Liver (tissue), 9 donors: ENCODE results near the gene MARCHF11. TPM values are rescaled to one million over a fixed set of nuclear protein-coding genes. Genes with fewer than 3 reads are reported as not detected.

Experiments used
- DNase-seq: peaks from one replicate; pipeline ENCODE4 v3.0.0-alpha.2; 2017; ENCODE audit warnings: low spot score
- H3K27ac ChIP-seq, 2 donors: one replicate each; pipeline ENCODE4 v1.7.0; 2013; ENCODE audit warnings: inconsistent platforms in 2 of 2, low read length in 2 of 2, control low read depth in 1 of 2, low read depth in 1 of 2, mild to moderate bottlenecking in 1 of 2
- H3K27me3 ChIP-seq, 4 donors: one replicate each; pipeline versions ENCODE4 v1.6.1 to v1.7.0; 2013; ENCODE audit warnings: low read length in 3 of 4, inconsistent platforms in 1 of 4, mild to moderate bottlenecking in 1 of 4, moderate library complexity in 1 of 4; ENCODE audit not compliant: control insufficient read depth in 4 of 4, insufficient read depth in 4 of 4
- H3K36me3 ChIP-seq, 4 donors: one replicate each; pipeline versions ENCODE4 v1.6.1 to v1.7.0; 2013; ENCODE audit warnings: low read length in 3 of 4, mild to moderate bottlenecking in 3 of 4, low read depth in 1 of 4, moderate library complexity in 1 of 4; ENCODE audit not compliant: control insufficient read depth in 4 of 4, insufficient read depth in 3 of 4
- H3K4me1 ChIP-seq, 4 donors: one replicate each; pipeline versions ENCODE4 v1.6.1 to v1.7.0; 2013; ENCODE audit warnings: low read length in 3 of 4, mild to moderate bottlenecking in 3 of 4, moderate library complexity in 1 of 4; ENCODE audit not compliant: control insufficient read depth in 4 of 4, insufficient read depth in 4 of 4
- H3K4me3 ChIP-seq, 3 donors: one replicate each; pipeline versions ENCODE4 v1.6.1 to v1.7.0; 2013; ENCODE audit warnings: low read length in 3 of 3, control low read depth in 1 of 3, low read depth in 1 of 3, mild to moderate bottlenecking in 1 of 3
- H3K9ac ChIP-seq, 2 donors: one replicate each; pipeline ENCODE4 v1.7.0; 2013; ENCODE audit warnings: low read length in 2 of 2, mild to moderate bottlenecking in 2 of 2, moderate library complexity in 2 of 2, control low read depth in 1 of 2, low read depth in 1 of 2
- H3K9me3 ChIP-seq, 4 donors: one replicate each; pipeline versions ENCODE4 v1.6.1 to v1.7.0; 2013; ENCODE audit warnings: low read length in 3 of 4; ENCODE audit not compliant: control insufficient read depth in 4 of 4
- ATF3 ChIP-seq: IDR thresholded peaks from 2 replicates; pipeline ENCODE4 v1.6.1; 2016; ENCODE audit warnings: antibody characterized with exemption
- CTCF ChIP-seq: fragments of 150-350 bp; IDR thresholded peaks from 2 replicates; pipeline ENCODE4 v1.5.1; 2017; ENCODE audit warnings: improper control_type of control experiment, low read depth, low read length; ENCODE audit not compliant: missing input control
- EGR1 ChIP-seq, 2 donors: IDR thresholded peaks; 2 replicates each; pipeline ENCODE4 v1.6.1; 2016 to 2018; ENCODE audit warnings: antibody characterized with exemption in 2 of 2, low read depth in 2 of 2
- FOXA1 ChIP-seq: IDR thresholded peaks from 2 replicates; pipeline ENCODE4 v1.6.1; 2016; ENCODE audit warnings: antibody characterized with exemption
- FOXA2 ChIP-seq: IDR thresholded peaks from 2 replicates; pipeline ENCODE4 v1.6.1; 2016; ENCODE audit warnings: antibody characterized with exemption
- GABPA ChIP-seq, 2 donors: IDR thresholded peaks in 1 of 2; conservative IDR thresholded peaks in 1 of 2; 2 replicates each; pipeline ENCODE4 v1.6.1; 2016; ENCODE audit warnings: antibody characterized with exemption in 2 of 2, mild to moderate bottlenecking in 1 of 2, moderate library complexity in 1 of 2
- HNF4A ChIP-seq, 2 donors: conservative IDR thresholded peaks; 2 replicates each; pipeline ENCODE4 v1.6.1; 2016; ENCODE audit warnings: antibody characterized with exemption in 2 of 2, mild to moderate bottlenecking in 2 of 2
- HNF4G ChIP-seq: IDR thresholded peaks from 2 replicates; pipeline ENCODE4 v1.6.1; 2016; ENCODE audit warnings: antibody characterized with exemption
- JUND ChIP-seq, 2 donors: IDR thresholded peaks; 2 replicates each; pipeline ENCODE4 v1.6.1; 2016; ENCODE audit warnings: antibody characterized with exemption in 2 of 2
- MAX ChIP-seq: IDR thresholded peaks from 2 replicates; pipeline ENCODE4 v1.6.1; 2016; ENCODE audit warnings: antibody characterized with exemption
- NR2F2 ChIP-seq: IDR thresholded peaks from 2 replicates; pipeline ENCODE4 v1.6.1; 2016; ENCODE audit warnings: antibody characterized with exemption
- RAD21 ChIP-seq, 2 donors: IDR thresholded peaks; 2 replicates each; pipeline ENCODE4 v1.6.1; 2016; ENCODE audit warnings: antibody characterized with exemption in 2 of 2, mild to moderate bottlenecking in 2 of 2
- REST ChIP-seq: IDR thresholded peaks from 2 replicates; pipeline ENCODE4 v1.6.1; 2016; ENCODE audit warnings: antibody characterized with exemption, mild to moderate bottlenecking
- RXRA ChIP-seq, 2 donors: IDR thresholded peaks; 2 replicates each; pipeline ENCODE4 v1.6.1; 2017 to 2018; ENCODE audit warnings: antibody characterized with exemption in 2 of 2, mild to moderate bottlenecking in 1 of 2
- SP1 ChIP-seq: IDR thresholded peaks from 2 replicates; pipeline ENCODE4 v1.6.1; 2018; ENCODE audit warnings: antibody characterized with exemption, mild to moderate bottlenecking
- TAF1 ChIP-seq: conservative IDR thresholded peaks from 2 replicates; pipeline ENCODE4 v1.6.1; 2016; ENCODE audit warnings: antibody characterized with exemption, mild to moderate bottlenecking
- YY1 ChIP-seq: IDR thresholded peaks from 2 replicates; pipeline ENCODE4 v1.6.1; 2016; ENCODE audit warnings: antibody characterized with exemption, mild to moderate bottlenecking
- ZBTB33 ChIP-seq: IDR thresholded peaks from 2 replicates; pipeline ENCODE4 v1.6.1; 2016; ENCODE audit warnings: antibody characterized with exemption
- WGBS: extraction: QIAGEN DNeasy Blood & Tissue Kit; methylation state at CpG from one replicate; pipeline ENCODE4 v1.1.7; 2013; 5-methylcytosine and 5-hydroxymethylcytosine counted together
- polyA plus RNA-seq, 2 donors: library from polyadenylated mRNA; stranded (reverse) in 1 of 2; unstranded in 1 of 2; fragments of 200-250 nt in 1 of 2; fragments of >200 nt in 1 of 2; fragmentation: Nextera tagmentation in 1 of 2; extraction: Ambion mirVana in 1 of 2; gene quantifications; one replicate each; pipeline versions ENCODE4 v1.2.1 to v1.2.3, GENCODE V29; 2013 to 2015
- total RNA-seq, 2 donors: library from RNA; depleted of rRNA; stranded (reverse); fragments of >200 nt; gene quantifications; one replicate each; pipeline ENCODE4 v1.2.3, GENCODE V29; 2014
- donor health status: healthy.
- donor health status: healthy.
- donor health status: healthy.
- donor health status: healthy.
- donor health status: healthy.

The MARCHF11 gene
- total and polyA plus RNA-seq, 4 donors = 0.05 TPM; not detected in 3

- Histone ChIP-seq H3K4me3 (no peak overlapping the region), H3K27ac (no peak overlapping the region), H3K36me3 (no peaks in the 10 kb centered on the region), H3K9me3 (peaks cover 0 to 6% (median 1%) of the 10 kb centered on the region in 4 donors), H3K9ac (no peak overlapping the region), H3K4me1 (no peaks in the 10 kb centered on the region), H3K27me3 (no peaks in the 10 kb centered on the region)
- no peak for DNase-seq
- TF ChIP-seq TAF1 = no peak
- no peak for TF ChIP-seq FOXA2
- no peak for TF ChIP-seq JUND (IDR thresholded peaks at IDR 0.05)
- no peak for TF ChIP-seq FOXA1
- TF ChIP-seq RAD21 (IDR thresholded peaks at IDR 0.05) = no peak
- TF ChIP-seq ZBTB33 = no peak
- no peak for TF ChIP-seq REST
- no peak for TF ChIP-seq SP1
- no peak for TF ChIP-seq GABPA (IDR thresholded peaks at IDR 0.05 in 1 of 2, conservative IDR thresholded peaks at IDR 0.05 in 1 of 2)
- TF ChIP-seq NR2F2 = no peak
- no peak for TF ChIP-seq HNF4G
- no peak for TF ChIP-seq EGR1 (IDR thresholded peaks at IDR 0.05; ENCODE audit: low read depth in 2 of 2)
- TF ChIP-seq YY1 = no peak
- TF ChIP-seq CTCF = no peak
- 67% methylated on average over 3 of the region's 3 CpGs for whole genome bisulfite sequencing
Measured at GRCh38 chr5:16135506-16135905, 44.1 kb downstream of the MARCHF11 start.

- Histone ChIP-seq H3K4me3 (no peak overlapping the region), H3K27ac (no peak overlapping the region), H3K27me3 (no peaks in the 10 kb centered on the region), H3K9me3 (peaks cover 0 to 6% (median 1%) of the 10 kb centered on the region in 4 donors), H3K9ac (no peak overlapping the region), H3K4me1 (no peaks in the 10 kb centered on the region), H3K36me3 (no peaks in the 10 kb centered on the region)
- 51% methylated on average over 1 of the region's 1 CpG for whole genome bisulfite sequencing
- TF ChIP-seq EGR1 (IDR thresholded peaks at IDR 0.05; ENCODE audit: low read depth in 2 of 2) (no peak), REST (no peak), ATF3 (no peak), GABPA (IDR thresholded peaks at IDR 0.05 in 1 of 2, conservative IDR thresholded peaks at IDR 0.05 in 1 of 2) (no peak), HNF4A (conservative IDR thresholded peaks at IDR 0.05) (no peak), ZBTB33 (no peak), SP1 (no peak), TAF1 (no peak), RXRA (IDR thresholded peaks at IDR 0.05) (no peak), RAD21 (IDR thresholded peaks at IDR 0.05) (no peak), MAX (no peak), HNF4G (no peak)
- DNase-seq = no peak
Measured at GRCh38 chr5:16135003-16135402, 44.6 kb downstream of the MARCHF11 start.
